GM21423 (cell line): ENCODE data around the gene LDLR.
"Not testable (repeated sequence)": the region's sequence is repeated elsewhere in the genome, so short reads cannot be mapped to it uniquely, and the experiment has no call there.

Experiments
- ATAC-seq: cut with Tn5 transposase; IDR thresholded peaks from one replicate; pipeline ENCODE4 v1.9.1; 2021; ENCODE audit warnings: mild to moderate bottlenecking, moderate library complexity; ENCODE audit not compliant: unreplicated experiment

LDLR gene

DNA sequence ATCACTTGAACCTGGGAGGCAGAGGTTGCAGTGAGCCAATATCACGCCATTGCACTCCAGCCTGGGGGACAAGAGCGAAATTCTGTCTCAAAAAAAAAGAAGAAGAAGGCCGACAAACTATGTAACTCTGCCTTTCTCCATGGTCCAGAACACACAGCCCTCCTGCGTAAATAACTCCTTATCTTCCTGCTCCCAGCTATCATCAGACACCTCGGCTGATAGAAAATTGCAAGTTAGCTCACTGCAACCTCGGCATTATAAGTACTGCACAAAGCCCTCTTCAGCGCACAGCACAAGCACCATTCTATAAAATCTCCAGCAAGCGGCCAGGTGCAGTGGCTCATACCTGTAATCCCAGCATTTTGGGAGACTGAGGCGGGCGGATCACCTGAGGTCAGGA lies 14.4 kb downstream of the LDLR start:
- not testable (repeated sequence) for ATAC-seq

- ATAC-seq: no peak
Measured at GRCh38 chr19:11105014-11105636, 15.9 kb downstream of the LDLR start.

DNA sequence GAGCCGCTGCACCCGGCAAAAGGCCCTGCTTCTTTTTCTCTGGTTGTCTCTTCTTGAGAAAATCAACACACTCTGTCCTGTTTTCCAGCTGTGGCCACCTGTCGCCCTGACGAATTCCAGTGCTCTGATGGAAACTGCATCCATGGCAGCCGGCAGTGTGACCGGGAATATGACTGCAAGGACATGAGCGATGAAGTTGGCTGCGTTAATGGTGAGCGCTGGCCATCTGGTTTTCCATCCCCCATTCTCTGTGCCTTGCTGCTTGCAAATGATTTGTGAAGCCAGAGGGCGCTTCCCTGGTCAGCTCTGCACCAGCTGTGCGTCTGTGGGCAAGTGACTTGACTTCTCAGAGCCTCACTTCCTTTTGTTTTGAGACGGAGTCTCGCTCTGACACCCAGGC lies 17.2 kb downstream of the LDLR start:
- no peak for ATAC-seq

GRCh38 chr19:11108746-11109145 lies 19.5 kb downstream of the LDLR start:
- ATAC-seq: no peak

- no peak for ATAC-seq
Measured at GRCh38 chr19:11111117-11111770, 22.0 kb downstream of the LDLR start.

DNA sequence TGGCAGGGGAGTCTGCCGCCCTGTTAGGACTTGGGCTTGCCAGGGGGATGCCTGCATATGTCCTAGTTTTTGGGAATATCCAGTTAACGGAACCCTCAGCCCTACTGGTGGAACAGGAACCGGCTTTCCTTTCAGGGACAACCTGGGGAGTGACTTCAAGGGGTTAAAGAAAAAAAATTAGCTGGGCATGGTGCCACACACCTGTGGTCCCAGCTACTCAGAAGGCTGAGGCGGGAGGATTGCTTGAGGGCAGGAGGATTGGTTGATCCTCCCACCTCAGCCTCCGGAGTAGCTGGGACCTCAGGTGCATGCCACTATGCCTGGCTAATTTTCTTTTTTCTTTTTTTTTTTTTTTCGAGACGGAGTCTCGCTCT lies 22.5 kb downstream of the LDLR start:
- no peak for ATAC-seq

DNA sequence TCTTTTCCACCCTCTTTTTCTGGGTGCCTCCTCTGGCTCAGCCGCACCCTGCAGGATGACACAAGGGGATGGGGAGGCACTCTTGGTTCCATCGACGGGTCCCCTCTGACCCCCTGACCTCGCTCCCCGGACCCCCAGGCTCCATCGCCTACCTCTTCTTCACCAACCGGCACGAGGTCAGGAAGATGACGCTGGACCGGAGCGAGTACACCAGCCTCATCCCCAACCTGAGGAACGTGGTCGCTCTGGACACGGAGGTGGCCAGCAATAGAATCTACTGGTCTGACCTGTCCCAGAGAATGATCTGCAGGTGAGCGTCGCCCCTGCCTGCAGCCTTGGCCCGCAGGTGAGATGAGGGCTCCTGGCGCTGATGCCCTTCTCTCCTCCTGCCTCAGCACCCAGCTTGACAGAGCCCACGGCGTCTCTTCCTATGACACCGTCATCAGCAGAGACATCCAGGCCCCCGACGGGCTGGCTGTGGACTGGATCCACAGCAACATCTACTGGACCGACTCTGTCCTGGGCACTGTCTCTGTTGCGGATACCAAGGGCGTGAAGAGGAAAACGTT lies 24.0 kb downstream of the LDLR start:
- ATAC-seq: no peak

DNA sequence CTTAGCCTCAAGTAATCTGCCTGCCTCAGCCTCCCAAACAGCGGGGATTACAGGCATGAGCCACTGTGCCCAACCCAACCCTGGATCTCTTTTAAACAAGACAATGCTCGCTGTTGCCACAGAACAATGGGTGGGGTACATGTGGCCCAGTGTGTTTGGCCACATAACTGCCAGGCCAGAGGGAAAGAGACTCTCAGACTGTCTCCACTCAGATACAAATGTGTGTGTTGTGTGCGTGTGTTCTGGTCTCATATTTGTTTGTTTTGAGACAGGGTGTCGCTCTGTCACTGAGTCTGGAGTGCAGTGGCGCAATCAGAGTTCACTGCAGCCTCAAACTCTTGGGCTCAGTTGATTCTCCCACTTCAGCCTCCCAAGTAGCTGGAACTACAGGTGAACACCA lies 25.8 kb downstream of the LDLR start:
- ATAC-seq: no peak

DNA sequence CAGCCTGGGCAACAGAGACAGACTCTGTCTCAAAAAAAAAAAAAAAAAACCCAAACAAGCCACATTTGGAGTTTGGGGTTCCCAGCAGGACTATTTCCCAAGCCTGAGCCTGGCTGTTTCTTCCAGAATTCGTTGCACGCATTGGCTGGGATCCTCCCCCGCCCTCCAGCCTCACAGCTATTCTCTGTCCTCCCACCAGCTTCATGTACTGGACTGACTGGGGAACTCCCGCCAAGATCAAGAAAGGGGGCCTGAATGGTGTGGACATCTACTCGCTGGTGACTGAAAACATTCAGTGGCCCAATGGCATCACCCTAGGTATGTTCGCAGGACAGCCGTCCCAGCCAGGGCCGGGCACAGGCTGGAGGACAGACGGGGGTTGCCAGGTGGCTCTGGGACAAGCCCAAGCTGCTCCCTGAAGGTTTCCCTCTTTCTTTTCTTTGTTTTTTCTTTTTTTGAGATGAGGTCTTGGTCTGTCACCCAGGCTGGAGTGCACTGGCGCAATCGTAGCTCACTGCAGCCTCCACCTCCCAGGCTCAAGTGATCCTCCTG lies 26.7 kb downstream of the LDLR start:
- ATAC-seq: no peak

DNA sequence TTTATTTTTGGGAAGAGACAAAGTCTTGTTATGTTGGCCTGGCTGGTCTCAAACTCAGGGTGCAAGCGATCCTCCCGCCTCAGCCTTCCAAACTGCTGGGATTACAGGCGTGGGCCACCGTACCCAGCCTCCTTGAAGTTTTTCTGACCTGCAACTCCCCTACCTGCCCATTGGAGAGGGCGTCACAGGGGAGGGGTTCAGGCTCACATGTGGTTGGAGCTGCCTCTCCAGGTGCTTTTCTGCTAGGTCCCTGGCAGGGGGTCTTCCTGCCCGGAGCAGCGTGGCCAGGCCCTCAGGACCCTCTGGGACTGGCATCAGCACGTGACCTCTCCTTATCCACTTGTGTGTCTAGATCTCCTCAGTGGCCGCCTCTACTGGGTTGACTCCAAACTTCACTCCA lies 27.2 kb downstream of the LDLR start:
- no peak for ATAC-seq

GRCh38 chr19:11121963-11122362 lies 32.7 kb downstream of the LDLR start:
- not testable (repeated sequence) for ATAC-seq

DNA sequence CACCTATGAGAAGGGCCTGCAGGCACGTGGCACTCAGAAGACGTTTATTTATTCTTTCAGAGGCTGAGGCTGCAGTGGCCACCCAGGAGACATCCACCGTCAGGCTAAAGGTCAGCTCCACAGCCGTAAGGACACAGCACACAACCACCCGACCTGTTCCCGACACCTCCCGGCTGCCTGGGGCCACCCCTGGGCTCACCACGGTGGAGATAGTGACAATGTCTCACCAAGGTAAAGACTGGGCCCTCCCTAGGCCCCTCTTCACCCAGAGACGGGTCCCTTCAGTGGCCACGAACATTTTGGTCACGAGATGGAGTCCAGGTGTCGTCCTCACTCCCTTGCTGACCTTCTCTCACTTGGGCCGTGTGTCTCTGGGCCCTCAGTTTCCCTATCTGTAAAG lies 33.9 kb downstream of the LDLR start:
- no peak for ATAC-seq

GRCh38 chr19:11124157-11124556 lies 34.9 kb downstream of the LDLR start:
- not testable (repeated sequence) for ATAC-seq

- no peak for ATAC-seq
Measured at GRCh38 chr19:11125994-11126685, 36.9 kb downstream of the LDLR start.

- no peak for ATAC-seq
Measured at GRCh38 chr19:11127905-11128304, 38.6 kb downstream of the LDLR start.

DNA sequence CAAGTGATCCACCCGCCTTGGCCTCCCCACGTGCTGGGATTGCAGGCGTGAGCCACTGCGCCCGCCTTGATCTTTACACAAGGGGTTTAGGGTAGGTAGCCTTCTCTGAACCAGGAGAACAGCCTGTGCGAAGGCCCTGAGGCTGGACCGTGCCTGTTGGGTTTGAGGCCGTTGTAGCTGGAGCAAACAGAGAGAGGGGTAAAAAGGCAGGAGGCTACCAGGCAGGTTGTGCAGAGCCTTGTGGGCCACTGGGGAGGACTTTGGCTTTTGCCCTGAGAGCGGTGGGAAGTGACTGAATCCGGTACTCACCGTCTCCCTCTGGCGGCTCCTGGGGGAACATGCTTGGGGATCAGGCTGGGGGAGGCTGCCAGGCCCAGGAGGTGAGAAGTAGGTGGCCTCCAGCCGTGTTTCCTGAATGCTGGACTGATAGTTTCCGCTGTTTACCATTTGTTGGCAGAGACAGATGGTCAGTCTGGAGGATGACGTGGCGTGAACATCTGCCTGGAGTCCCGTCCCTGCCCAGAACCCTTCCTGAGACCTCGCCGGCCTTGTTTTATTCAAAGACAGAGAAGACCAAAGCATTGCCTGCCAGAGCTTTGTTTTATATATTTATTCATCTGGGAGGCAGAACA lies 41.7 kb downstream of the LDLR start:
- no peak for ATAC-seq

DNA sequence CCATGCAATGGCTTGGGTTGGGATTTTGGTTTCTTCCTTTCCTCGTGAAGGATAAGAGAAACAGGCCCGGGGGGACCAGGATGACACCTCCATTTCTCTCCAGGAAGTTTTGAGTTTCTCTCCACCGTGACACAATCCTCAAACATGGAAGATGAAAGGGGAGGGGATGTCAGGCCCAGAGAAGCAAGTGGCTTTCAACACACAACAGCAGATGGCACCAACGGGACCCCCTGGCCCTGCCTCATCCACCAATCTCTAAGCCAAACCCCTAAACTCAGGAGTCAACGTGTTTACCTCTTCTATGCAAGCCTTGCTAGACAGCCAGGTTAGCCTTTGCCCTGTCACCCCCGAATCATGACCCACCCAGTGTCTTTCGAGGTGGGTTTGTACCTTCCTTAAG lies 42.2 kb downstream of the LDLR start:
- no peak for ATAC-seq

DNA sequence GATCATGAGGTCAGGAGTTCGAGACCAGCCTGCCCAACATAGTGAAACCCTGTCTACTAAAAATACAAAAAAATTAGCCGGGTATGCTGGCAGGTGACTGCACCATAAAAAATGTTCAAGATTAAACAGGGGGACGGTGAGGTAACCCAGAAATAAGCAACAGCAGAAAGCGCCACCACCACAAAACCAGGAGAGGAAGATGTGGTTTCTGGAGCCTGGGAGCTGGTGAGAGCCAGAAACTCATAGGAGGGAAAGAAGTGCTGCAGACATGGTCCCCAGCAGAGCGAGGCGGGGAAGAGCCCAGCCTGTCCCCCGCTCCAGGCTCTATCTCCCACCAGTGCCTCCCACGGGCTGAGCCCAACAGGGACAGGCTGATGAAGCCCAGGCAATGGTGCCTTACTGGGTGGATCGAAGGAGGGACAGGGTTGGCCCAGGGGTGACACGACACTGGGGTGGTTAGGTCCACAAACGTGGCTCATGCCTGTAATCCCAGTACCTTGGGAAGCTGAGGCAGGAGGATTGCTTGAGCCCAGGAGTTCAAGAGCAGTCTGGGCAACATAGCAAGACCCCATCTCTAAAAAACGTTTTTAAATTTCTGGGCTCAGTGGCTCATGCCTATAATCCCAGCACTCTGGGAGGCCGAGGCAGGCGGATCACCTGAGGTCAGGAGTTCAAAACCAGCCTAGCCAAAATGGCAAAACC lies 47.3 kb downstream of the LDLR start:
- ATAC-seq: no peak

DNA sequence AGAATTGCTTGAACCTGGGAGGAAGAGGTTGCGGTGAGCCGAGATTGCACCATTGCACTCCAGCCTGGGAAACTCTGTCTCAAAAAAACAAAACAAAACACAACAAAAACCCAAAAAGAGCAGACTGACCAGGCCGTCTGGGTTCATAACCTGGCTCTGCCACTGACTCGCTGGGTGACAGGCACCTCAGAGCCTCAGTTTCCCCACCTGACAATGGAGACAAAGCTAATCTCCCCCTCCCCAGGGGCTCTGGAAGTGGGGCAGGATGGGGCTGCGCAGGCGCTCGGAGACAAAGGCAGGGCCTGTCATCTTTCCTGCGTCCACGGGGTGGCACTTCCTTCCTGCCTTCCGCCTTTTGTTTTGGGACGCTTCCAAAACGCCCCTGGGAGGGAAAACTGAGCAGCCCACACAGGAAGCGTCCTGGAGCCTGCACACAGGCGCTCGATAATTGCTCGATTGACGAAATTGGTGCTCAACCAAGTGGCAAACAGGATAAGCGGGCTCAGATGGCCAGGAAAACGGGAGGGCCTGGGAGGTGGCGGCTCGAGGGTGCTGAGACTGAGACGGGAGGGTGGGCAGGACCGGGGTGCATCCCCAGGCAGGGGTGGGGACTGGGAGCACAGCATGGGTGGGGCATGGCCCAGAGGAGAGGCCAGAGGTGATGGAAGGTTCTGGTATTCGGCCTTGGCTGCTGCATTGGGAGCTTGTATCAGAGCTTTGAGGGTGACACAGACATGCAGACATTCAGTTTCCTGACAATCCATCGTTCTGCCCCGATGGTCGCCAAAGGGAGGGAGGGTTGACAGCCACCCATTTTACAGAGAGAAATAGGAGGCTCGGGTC lies 48.5 kb downstream of the LDLR start:
- ATAC-seq: no peak
